Right hindlimb (tissue), 1 donor: Measurements from ENCODE around the gene PRR20G.

Experiments used
- DNase-seq: peaks from one replicate; pipeline ENCODE4 v3.0.0-alpha.2; 2018

Gene PRR20G

GRCh38 chr3:127262533-127262932 is 25.3 kb downstream of the PRR20G start:
- DNase-seq = no peak

- no peak for DNase-seq
Observed at GRCh38 chr3:127261925-127262324, 25.9 kb downstream of the PRR20G start.

- DNase-seq = no peak
Observed at GRCh38 chr3:127260826-127261555, 26.9 kb downstream of the PRR20G start.

GRCh38 chr3:127260416-127260815 is 27.4 kb downstream of the PRR20G start:
- DNase-seq = no peak

- no peak for DNase-seq
Observed at GRCh38 chr3:127259882-127260281, 28.0 kb downstream of the PRR20G start.

GRCh38 chr3:127258733-127259132 is 29.1 kb downstream of the PRR20G start:
- DNase-seq = no peak

- DNase-seq = no peak
Observed at GRCh38 chr3:127257351-127257750, 30.5 kb downstream of the PRR20G start.

- DNase-seq = no peak
Observed at GRCh38 chr3:127256733-127257271, 31.0 kb downstream of the PRR20G start.

GRCh38 chr3:127256138-127256537 is 31.7 kb downstream of the PRR20G start:
- DNase-seq = no peak

GRCh38 chr3:127255516-127255915 is 32.3 kb downstream of the PRR20G start:
- DNase-seq = no peak

- DNase-seq = no peak
Observed at GRCh38 chr3:127254730-127255129, 33.1 kb downstream of the PRR20G start.

- DNase-seq = no peak
Observed at GRCh38 chr3:127254033-127254644, 33.7 kb downstream of the PRR20G start.

GRCh38 chr3:127253491-127253890 is 34.4 kb downstream of the PRR20G start:
- DNase-seq = no peak

GRCh38 chr3:127252446-127252845 is 35.4 kb downstream of the PRR20G start:
- DNase-seq = no peak

GRCh38 chr3:127250032-127250431 is 37.8 kb downstream of the PRR20G start:
- no peak for DNase-seq

GRCh38 chr3:127247292-127247691 is 40.6 kb downstream of the PRR20G start:
- no peak for DNase-seq

GRCh38 chr3:127238602-127239001 is 49.2 kb downstream of the PRR20G start:
- no peak for DNase-seq

GRCh38 chr3:127237835-127238234 is 50.0 kb downstream of the PRR20G start:
- DNase-seq = no peak

- no peak for DNase-seq
Observed at GRCh38 chr3:127235706-127236105, 52.1 kb downstream of the PRR20G start.

GRCh38 chr3:127234778-127235177 is 53.1 kb downstream of the PRR20G start:
- DNase-seq = no peak
